NCI-H187 treated with DMSO at 0.1 percent for 48 hours (cell line): ENCODE results near the gene RSPH9.

Experiments
- DNase-seq: peaks from one replicate; lab custom pipeline; 2025; lab: John Stamatoyannopoulos, UW

The RSPH9 gene

GRCh38 chr6:43668151-43669028 is 23.6 kb downstream of the RSPH9 start:
- peak; percentile 75 for DNase-seq

GRCh38 chr6:43669050-43669921 is 24.4 kb downstream of the RSPH9 start:
- DNase-seq: no peak

GRCh38 chr6:43669922-43670622 is 25.2 kb downstream of the RSPH9 start:
- DNase-seq: no peak

GRCh38 chr6:43670623-43670986 is 25.8 kb downstream of the RSPH9 start:
- no peak for DNase-seq

- no peak for DNase-seq
Observed at GRCh38 chr6:43671011-43671800, 26.4 kb downstream of the RSPH9 start.

- no peak for DNase-seq
Observed at GRCh38 chr6:43671801-43672690, 27.2 kb downstream of the RSPH9 start.

GRCh38 chr6:43673444-43674084 is 28.7 kb downstream of the RSPH9 start:
- no peak for DNase-seq

GRCh38 chr6:43674291-43674690 is 29.5 kb downstream of the RSPH9 start:
- DNase-seq: no peak

- no peak for DNase-seq
Observed at GRCh38 chr6:43674921-43675320, 30.1 kb downstream of the RSPH9 start.

GRCh38 chr6:43676962-43677606 is 32.2 kb downstream of the RSPH9 start:
- no peak for DNase-seq

- DNase-seq: no peak
Observed at GRCh38 chr6:43677759-43678158, 32.9 kb downstream of the RSPH9 start.

- DNase-seq: no peak
Observed at GRCh38 chr6:43678341-43678740, 33.5 kb downstream of the RSPH9 start.

GRCh38 chr6:43679057-43679456 is 34.2 kb downstream of the RSPH9 start:
- DNase-seq: no peak

- no peak for DNase-seq
Observed at GRCh38 chr6:43680308-43681200, 35.7 kb downstream of the RSPH9 start.

- DNase-seq: no peak
Observed at GRCh38 chr6:43681303-43681702, 36.5 kb downstream of the RSPH9 start.

- DNase-seq: no peak
Observed at GRCh38 chr6:43682724-43683429, 38.0 kb downstream of the RSPH9 start.

GRCh38 chr6:43683708-43684455 is 39.0 kb downstream of the RSPH9 start:
- no peak for DNase-seq
